HG03354 (cell line): Measurements from ENCODE around the gene PLXNA4.

Experiments used
- ATAC-seq: cut with Tn5 transposase; IDR thresholded peaks from one replicate; pipeline ENCODE4 v1.9.1; 2021; ENCODE audit warnings: mild to moderate bottlenecking; ENCODE audit not compliant: unreplicated experiment, poor library complexity, severe bottlenecking

Gene PLXNA4

GRCh38 chr7:132130497-132130896, 445.8 kb downstream of the PLXNA4 start:
- no peak for ATAC-seq

GRCh38 chr7:132125872-132126595, 450.2 kb downstream of the PLXNA4 start:
- no peak for ATAC-seq

GRCh38 chr7:132125096-132125495, 451.2 kb downstream of the PLXNA4 start:
- no peak for ATAC-seq

- ATAC-seq, result no peak
Observed at GRCh38 chr7:132124575-132124974, 451.7 kb downstream of the PLXNA4 start.

GRCh38 chr7:132123773-132124172, 452.5 kb downstream of the PLXNA4 start:
- ATAC-seq, result no peak

GRCh38 chr7:132122901-132123300, 453.4 kb downstream of the PLXNA4 start:
- ATAC-seq, result no peak

DNA sequence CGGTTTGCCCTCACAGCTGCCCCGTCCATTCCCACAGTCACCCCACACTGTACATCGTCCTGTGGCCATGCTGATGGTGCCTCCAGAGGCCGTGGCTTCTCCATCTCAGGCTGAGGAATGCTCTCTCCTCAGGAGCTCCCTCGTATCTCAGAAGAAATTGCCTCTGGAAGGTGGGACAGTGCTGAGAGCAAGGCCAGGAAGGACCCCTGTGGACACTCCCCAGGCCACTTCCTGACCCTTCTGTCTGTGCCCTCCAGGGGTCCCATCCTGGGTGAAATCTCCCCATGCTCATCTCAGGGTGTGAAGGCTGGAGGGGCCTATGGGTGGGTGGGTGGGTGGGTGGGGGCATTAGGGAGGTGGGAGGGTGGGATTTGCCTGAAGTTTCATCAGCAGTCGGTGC, 454.3 kb downstream of the PLXNA4 start:
- ATAC-seq, result no peak

- ATAC-seq, result no peak
Observed at GRCh38 chr7:132118641-132119040, 457.6 kb downstream of the PLXNA4 start.

- no peak for ATAC-seq
Observed at GRCh38 chr7:132117636-132118035, 458.6 kb downstream of the PLXNA4 start.

- ATAC-seq, result no peak
Observed at GRCh38 chr7:132117181-132117580, 459.1 kb downstream of the PLXNA4 start.

DNA sequence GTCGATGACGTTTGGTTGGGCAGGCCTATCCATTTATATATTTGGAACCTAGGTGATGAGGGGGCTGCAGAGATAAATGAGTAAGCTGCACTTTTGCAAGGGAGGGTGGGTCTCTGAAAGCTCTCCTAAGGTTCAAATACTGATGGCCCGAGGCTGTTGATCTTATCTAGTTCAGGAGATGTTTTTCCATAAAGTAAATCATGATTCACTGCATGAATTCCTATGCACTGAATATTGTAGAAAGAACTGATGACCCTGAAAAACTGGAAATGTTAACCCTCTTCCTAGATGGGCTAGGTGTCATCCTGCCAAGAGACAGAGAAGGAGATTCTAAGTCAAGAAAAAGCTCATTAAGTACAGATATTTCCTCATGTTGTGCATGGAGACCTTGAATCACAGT, 459.9 kb downstream of the PLXNA4 start:
- ATAC-seq, result no peak

GRCh38 chr7:132115758-132116157, 460.5 kb downstream of the PLXNA4 start:
- ATAC-seq, result no peak

- no peak for ATAC-seq
Observed at GRCh38 chr7:132115028-132115427, 461.2 kb downstream of the PLXNA4 start.

DNA sequence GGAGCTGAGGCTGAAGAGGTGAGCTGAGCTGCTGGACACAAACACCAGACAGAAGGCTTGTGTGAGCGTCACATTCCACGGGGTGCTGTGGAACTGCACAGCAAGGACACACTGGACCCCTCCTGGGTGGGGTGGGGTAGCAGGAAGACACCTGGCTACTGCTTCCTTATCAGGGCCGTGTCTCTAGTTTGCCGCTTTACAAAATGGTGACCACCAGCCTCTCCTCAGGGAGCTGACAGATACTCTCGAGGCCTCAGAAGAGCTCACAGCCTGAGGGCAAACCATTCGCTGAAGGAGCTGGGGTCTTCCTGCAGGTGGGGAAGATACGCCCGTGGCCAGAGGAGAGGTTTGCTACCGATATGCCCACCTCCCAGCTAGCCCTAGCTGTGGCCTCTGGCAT, 461.9 kb downstream of the PLXNA4 start:
- ATAC-seq, result no peak

DNA sequence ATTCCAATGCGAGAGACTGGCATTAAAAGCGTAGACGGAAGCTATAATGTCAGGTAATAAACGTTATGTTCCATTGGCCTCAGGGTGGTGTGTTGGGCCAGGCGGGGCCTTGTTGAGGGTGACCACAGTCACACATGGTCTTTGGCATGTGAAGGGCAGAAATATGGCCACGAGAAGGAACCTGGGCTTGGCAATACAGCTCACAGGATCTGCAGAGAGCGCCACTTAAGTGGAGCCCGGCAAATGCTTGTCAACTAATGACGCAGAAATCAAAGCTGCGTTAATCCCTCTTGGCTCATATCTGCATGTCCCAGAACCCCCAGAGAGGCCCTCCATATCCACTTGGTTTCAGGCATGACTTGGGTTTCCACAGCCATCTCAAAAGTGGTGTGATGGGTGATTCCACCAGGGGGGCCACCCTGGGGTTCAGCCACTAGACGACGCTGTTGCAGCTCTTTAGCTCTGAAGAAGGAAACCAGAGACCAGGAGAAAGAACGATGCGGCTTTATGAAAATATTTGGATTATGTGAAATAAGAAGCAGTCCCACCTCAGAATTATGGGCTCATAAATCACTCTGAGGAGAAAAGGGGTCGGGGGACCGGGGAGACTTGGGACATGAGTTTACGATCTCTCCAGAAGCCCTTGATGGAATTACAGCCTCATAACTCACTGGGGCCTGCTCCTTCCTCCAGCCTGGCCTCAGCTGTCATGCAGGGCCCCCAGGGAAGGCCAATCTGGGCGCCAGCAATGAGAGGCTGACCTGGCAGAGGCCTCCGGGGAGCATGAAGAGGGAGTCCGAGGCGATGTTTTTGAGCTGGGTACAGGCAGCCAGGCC, 462.5 kb downstream of the PLXNA4 start:
- ATAC-seq, result no peak

DNA sequence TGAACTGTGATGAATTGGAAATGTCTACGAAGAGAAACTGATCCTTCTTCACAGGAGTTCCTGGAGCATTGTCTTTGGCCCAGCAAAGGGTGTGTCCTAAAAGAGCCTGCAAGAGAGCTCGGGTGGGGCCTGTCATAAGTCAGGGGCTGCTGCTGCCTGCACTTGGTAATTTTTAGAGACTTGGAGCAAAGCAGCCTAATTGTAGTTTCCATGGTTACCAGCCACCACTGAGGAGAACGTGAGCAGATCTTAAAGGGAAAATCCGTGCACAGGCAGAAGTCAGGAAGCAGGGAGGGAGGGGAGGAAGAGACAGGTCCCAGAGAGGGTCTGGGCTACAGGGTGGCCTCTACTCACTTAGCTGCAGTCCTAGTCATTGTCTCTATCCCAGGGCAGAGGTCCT, 463.6 kb downstream of the PLXNA4 start:
- no peak for ATAC-seq

DNA sequence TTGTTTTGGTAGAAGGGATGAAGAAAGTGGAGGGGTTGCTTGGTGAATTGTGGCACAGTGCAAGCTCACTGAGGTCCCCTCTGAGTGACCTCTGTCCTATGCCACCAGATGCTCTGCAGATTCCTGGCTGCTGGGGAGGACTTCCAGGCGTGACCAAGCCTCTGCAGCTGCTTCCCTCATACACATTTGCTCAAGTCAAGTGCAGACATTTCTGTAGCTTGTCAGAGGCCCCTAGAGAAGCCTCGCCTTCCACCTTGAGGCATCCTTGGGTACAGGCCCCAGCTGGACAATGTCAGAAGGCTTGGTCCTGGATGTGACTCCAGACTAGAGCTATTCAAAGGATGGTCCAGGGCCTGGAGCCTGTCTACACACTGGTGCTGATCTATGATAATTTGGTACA, 464.2 kb downstream of the PLXNA4 start:
- ATAC-seq, result no peak

DNA sequence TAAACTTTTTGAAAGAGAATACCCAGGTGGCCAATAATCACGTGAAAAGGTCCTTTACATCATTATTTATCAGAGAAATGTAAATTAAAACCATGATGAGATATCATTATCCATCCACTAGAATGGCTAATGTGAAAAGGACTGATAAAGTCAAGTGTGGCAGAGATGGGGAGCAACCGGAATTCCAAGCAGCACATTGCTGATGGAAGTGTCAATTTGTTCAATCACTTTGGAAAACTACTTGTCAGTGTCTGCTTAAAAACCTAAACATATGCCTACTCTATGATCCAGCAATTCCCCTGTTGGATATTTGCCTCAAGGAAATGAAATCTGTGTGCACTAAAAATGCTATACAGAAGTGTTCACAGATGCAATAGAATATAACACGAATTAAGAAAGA, 465.6 kb downstream of the PLXNA4 start:
- ATAC-seq, result no peak

- ATAC-seq, result no peak
Observed at GRCh38 chr7:132109769-132110168, 466.5 kb downstream of the PLXNA4 start.

GRCh38 chr7:132108563-132108962, 467.7 kb downstream of the PLXNA4 start:
- ATAC-seq, result no peak

DNA sequence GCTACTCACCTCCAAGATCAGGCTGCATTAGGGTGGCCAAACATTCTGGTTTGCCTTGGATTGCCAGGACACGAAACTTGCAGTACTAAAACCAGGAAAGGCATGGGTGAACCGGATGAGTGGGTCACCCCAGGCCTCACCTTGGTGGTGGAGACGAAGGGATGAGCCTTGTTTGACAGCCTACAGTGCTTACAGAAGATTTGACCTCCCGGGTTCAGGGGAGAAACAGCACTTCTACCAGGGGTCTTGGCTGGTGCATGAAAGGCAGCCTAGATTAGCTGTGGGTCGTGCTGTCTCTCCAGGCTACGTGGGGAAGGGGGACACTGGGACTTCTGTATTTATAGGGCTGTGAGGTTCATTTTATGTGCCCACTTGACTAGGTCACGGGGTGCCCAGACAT, 469.8 kb downstream of the PLXNA4 start:
- ATAC-seq, result no peak
